GM12801 (cell line): ENCODE measurements around the gene RAI14.

Experiments used
- CTCF ChIP-seq: IDR thresholded peaks from one replicate; pipeline ENCODE4 v1.5.1; 2011; ENCODE audit warnings: control low read depth; ENCODE audit not compliant: insufficient read length; ENCODE audit errors: extremely low read depth

Gene RAI14

GRCh38 chr5:34618371-34619065 lies 37.6 kb upstream of the RAI14 start:
- no peak for TF ChIP-seq CTCF

GRCh38 chr5:34620185-34620584 lies 35.9 kb upstream of the RAI14 start:
- TF ChIP-seq CTCF: no peak

GRCh38 chr5:34621277-34622097 lies 34.6 kb upstream of the RAI14 start:
- no peak for TF ChIP-seq CTCF

GRCh38 chr5:34622098-34622400 lies 34.1 kb upstream of the RAI14 start:
- TF ChIP-seq CTCF: no peak

- no peak for TF ChIP-seq CTCF
Measured at GRCh38 chr5:34624691-34625090, 31.4 kb upstream of the RAI14 start.

GRCh38 chr5:34625246-34625645 lies 30.9 kb upstream of the RAI14 start:
- TF ChIP-seq CTCF: no peak

- TF ChIP-seq CTCF: no peak
Measured at GRCh38 chr5:34626036-34626435, 30.1 kb upstream of the RAI14 start.
